Astrocyte (in vitro differentiated cells and primary cell): ENCODE data around the gene FKBP11.

Source experiments
- CTCF ChIP-seq: IDR thresholded peaks from 2 replicates; pipeline ENCODE4 v1.5.1; 2011; ENCODE audit warnings: low read depth, mild to moderate bottlenecking, inconsistent platforms, low read length, moderate library complexity; ENCODE audit not compliant: insufficient read depth
- EZH2 ChIP-seq: IDR thresholded peaks from 2 replicates; pipeline ENCODE4 v1.6.1; 2012; ENCODE audit warnings: mild to moderate bottlenecking, low read length, inconsistent platforms; ENCODE audit not compliant: insufficient read depth

DNA sequence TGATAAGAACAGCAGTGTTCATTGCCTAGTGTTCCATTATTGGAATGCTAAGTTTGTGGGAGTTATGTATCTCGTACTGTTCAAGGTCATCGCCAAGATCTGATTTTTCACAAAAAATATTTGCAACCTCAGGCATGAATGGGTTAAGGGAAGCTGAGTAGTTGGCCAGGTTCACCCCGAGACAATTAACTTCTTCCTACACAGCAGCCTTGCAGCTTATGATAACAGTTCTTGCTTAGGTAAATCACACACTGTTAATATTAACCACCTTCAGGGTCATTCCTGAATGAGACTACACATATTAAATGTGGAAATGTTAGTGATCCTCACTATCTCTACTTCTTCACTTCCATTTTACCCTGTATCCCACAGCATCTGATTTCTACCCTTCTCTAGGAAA, 18.0 kb downstream of the FKBP11 start:
- TF ChIP-seq CTCF (no peak), EZH2 (no peak)
